Motor neuron (in vitro differentiated cells): ENCODE measurements around the gene ITPA. TPM values are rescaled to one million over a fixed set of nuclear protein-coding genes. Genes with fewer than 3 reads are reported as not detected.
A peak's percentile ranks its signal among the peaks of the same experiment; 100 is the strongest.

Source experiments
- ATAC-seq, 8 experiments: fragments of 200-7000 bp; cut with Tn5 transposase; replicated peaks in 6 of 8; 2 replicates each; pipeline ENCODE4 v1.8.0; 2021; ENCODE audit warnings: mild to moderate bottlenecking in 8 of 8, moderate library complexity in 8 of 8
- H3K27ac ChIP-seq, 2 donors: fragments of 250-450 bp; sonication (Bioruptor Pico); 2 replicates each; pipeline ENCODE4 v1.9.0; 2021; ENCODE audit warnings: antibody characterized with exemption in 2 of 2, mild to moderate bottlenecking in 2 of 2, moderate library complexity in 1 of 2
- H3K4me1 ChIP-seq, 2 donors: fragments of 250-450 bp; sonication (Bioruptor Pico); replicated peaks in 1 of 2; 2 replicates each; pipeline ENCODE4 v1.6.1; 2021; ENCODE audit warnings: antibody characterized with exemption in 2 of 2, mild to moderate bottlenecking in 2 of 2, moderate library complexity in 1 of 2
- H3K4me3 ChIP-seq, 5 donors: fragments of 250-450 bp; sonication (Bioruptor Pico); 2 replicates each; pipeline ENCODE4 v1.9.0; 2021; ENCODE audit warnings: antibody characterized with exemption in 5 of 5, mild to moderate bottlenecking in 5 of 5, moderate library complexity in 4 of 5
- WGBS, 10 experiments: fragments of 450-650 bp; shearing (Covaris generic); methylation state at CpG; one replicate each; pipeline ENCODE4 v1.0.0; 2022; 5-methylcytosine and 5-hydroxymethylcytosine counted together
- in situ Hi-C, 9 experiments: fragments of 400-800 bp; cut with MboI; loops; one replicate each; pipeline ENCODE4 v1.15.0; 2021; ENCODE audit warnings: low sequenced_read_pairs in 9 of 9, low pct_unique_long_range_greater_than_20kb in 2 of 9; ENCODE audit not compliant: unreplicated experiment in 9 of 9
- total RNA-seq, 8 experiments: library from RNA; unstranded; fragments of 300-600 nt; gene quantifications; 2 replicates each; pipeline versions ENCODE4 v1.2.3 to v1.2.4, GENCODE V29; 2022

ITPA gene
- total RNA-seq, 8 experiments from 2014 or later, result 27.7 to 84.2 (median 45.5) TPM

DNA sequence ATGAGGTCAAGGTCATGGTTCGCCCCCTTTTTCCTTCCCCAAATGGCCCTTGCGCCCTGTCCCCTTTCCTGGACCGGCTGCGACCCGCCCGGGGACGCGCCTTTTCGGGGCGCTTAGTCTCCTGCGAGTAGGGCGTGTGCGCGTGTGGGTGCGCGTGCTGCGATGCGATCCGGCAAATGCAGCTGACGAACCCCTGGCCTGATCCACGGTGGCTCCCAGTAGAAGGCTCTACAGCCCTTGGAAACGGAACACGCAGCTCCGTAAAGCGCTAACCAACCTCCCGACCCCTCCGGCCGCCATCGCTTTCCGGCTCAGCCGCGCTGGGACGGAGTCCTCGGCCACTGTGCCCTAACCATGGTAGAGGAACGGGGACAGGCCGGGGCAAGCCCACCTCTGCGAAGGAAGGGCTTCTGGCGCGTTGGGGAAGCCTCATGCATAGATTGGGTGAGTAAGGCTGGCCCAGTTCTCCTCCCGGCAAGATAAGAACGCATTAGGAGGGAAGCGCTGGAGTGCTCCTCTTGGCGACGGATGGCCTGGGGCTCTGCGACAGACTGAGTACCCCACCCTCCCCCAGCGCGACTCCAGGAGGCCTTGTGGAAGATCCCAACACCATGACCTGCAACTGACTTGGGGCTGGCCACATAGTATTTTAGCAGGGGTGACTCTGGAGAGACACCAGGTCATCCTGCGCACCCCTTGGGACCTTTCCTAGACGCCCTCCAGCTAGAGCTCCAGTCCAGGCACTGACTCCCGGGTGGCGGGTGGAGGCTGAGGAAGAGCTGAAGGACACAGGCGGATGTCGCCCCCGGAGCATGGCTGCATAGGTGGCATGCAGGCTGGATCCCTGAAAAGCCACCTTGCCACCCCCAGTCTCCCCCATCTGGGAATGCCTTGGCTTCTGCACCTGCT lies 30.8 kb downstream of the ITPA start:
- Histone ChIP-seq H3K4me1 (peaks cover 0 to 2% of the 10 kb centered on the region in 2 donors), H3K27ac (no peak overlapping the region), H3K4me3 (peak overlapping the region in 4 of 5 donors; percentile 41 to 48 (median 43))
- 0 to 13% (median 7%) methylated on average over 5 to 10 of the region's 54 CpGs; no CpG with 5 or more reads in 6 of the 10 experiments for WGBS, 10 experiments
- peak in 6 of 8 experiments; percentile 3 to 46 (median 17) for ATAC-seq
- in situ Hi-C loops, result no loop called here

DNA sequence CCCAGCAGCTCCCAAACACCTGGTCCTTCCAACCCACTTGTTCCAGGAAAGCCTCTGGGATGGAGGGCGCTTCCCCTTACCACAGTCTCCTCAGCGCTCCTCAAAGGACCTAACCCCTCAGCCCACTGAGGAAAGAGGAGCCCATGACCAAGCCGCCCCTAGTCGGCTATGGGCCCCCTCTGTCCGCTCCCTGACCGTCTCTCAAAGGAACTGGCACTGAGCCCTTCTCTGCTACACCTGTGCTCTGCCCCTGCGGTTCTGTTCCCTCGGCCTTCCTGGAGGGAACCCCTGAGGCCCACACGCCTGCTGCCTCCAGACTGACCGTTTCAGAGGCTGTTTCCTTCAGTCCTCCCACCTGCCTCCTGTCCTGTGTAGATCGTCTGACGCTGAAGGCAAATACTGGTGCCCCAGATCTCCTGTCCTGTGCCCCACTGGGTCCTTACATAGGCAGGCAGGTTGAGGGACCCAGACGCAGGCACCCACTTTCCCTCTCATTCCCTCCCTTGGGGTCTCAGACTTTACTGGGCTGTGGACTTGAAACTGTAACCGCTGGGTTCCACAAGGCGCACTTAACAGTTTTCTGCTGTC lies 31.6 kb downstream of the ITPA start:
- WGBS, 10 experiments, result 71 to 97% (median 80%) methylated on average over 2 to 5 of the region's 15 CpGs; no CpG with 5 or more reads in 3 of the 10 experiments
- H3K4me3 ChIP-seq, result no peak overlapping the region

DNA sequence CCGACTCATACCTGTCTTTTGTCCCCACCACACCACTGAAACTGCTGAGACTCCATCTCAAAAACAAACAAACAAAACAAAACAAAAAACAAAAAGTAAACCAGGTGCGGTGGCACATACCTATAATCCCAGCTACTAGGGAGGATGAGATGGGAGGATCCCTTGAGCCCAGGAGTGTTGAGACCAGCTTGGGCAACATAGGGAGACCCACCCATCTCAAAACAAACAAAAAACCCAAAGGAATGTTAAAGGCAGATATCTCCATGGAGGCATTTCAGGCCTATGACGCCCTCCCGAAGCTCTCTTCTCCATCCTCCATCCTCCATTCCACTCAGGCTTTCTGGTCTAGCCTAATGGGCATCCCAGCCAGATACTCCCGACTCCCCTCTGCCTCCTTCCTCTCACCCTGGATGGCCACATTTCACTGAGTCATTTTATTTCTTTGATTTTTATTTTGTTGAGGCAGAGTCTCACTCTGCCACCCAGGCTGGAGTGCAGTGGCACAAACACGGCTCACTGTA lies 32.9 kb downstream of the ITPA start:
- ATAC-seq, result no peak
- no peak overlapping the region for H3K27ac ChIP-seq
- H3K4me3 ChIP-seq, result no peak overlapping the region
- in situ Hi-C loops, result no loop called here
- 30 to 92% (median 63%) methylated on average over 2 to 6 of the region's 6 CpGs; no CpG with 5 or more reads in 1 of the 10 experiments for WGBS, 10 experiments
- H3K4me1 ChIP-seq, result peaks cover 0 to 2% of the 10 kb centered on the region in 2 donors

More for the DNA sequence above, 31.6 kb downstream of the ITPA start:
- in situ Hi-C loops, result no loop called here
- Histone ChIP-seq H3K4me1 (peaks cover 0 to 2% of the 10 kb centered on the region in 2 donors), H3K27ac (no peak overlapping the region)
- ATAC-seq, result no peak

DNA sequence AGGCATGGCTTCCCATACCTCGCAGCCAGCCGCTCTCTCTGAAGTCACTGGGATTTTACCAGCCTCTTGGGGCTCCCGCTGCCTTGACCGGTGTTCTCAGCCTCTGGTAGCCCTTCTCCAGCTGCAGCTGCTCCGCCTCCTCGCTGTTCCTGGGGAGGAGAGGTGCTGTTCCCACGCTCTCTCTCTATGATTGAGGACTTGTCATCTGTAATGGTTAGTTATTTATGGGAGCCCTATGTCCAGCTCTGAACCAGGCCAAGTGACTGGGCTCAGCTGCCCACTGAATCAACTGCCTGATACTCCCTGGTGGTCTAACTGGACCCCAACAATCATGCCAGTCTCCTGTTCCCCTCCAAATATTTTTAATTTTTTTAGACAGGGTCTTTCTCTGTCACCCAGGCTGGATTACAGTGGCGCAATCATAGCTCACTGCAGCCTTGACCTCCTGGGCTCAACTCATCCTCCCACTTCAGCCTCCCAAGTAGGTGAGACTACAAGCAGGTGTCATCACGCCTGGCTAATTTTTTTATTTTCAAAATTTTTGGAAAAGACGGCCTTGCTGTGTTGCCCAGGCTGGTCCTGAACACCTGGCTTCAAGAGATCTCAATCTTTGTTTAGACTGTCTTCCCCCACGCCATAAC lies 34.5 kb downstream of the ITPA start:
- no peak for ATAC-seq
- Histone ChIP-seq H3K27ac (no peak overlapping the region), H3K4me3 (no peak overlapping the region), H3K4me1 (peaks cover under 1 to 4% of the 10 kb centered on the region in 2 donors)
- in situ Hi-C loops, result no loop called here
- WGBS, 10 experiments, result 40 to 83% (median 63%) methylated on average over 1 to 10 of the region's 11 CpGs; no CpG with 5 or more reads in 2 of the 10 experiments

DNA sequence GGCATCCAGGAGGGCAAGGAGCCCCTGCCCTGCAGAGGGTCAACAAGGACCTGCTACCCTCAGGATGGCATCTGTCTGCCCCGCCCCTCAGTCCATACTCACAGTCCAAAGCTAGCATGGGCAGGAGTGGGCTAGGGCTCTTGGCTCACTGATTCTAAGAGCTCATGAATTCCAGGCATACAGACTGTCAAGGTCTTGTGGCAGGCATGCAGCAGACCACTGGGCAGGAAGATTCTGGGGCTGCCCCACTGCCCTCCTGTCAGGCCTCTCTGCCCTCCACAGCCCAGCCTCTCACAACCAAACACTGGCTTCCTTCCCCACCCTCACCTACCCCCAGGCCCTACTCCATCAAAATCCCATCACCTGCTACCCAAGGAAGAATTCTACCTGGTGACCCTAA lies 35.3 kb downstream of the ITPA start:
- in situ Hi-C loops, result no loop called here
- no peak for ATAC-seq
- no peak overlapping the region for H3K27ac ChIP-seq
- H3K4me3 ChIP-seq, result no peak overlapping the region
- H3K4me1 ChIP-seq, result peaks cover 4% of the 10 kb centered on the region in 2 donors
- WGBS, 10 experiments, result no CpG with 5 or more reads among the region's 1 CpG

DNA sequence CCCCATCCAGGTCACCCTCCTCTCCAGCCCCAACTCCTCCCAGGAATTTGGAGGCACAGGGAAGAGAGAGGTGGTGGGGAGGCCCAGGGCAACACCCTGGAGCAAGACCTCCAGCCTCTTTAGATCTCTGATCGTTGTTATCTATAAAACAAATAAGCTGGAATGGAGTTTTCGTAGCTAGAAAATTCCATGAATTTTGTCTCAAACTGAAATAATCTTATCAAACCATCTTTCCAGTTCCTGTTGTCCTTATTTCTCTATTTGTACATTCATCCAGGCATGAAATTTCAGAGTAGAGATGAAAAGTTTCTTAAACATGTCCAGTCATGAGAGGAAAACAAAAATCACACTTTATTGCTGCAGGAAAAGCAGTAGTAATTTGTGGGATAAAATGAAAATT lies 35.9 kb downstream of the ITPA start:
- 45 to 100% (median 75%) methylated on average over 1 to 2 of the region's 2 CpGs; no CpG with 5 or more reads in 2 of the 10 experiments for WGBS, 10 experiments
- H3K4me1 ChIP-seq, result peaks cover 4% of the 10 kb centered on the region in 2 donors
- no peak for ATAC-seq
- H3K27ac ChIP-seq, result no peak overlapping the region
- in situ Hi-C loops, result no loop called here
- no peak overlapping the region for H3K4me3 ChIP-seq

DNA sequence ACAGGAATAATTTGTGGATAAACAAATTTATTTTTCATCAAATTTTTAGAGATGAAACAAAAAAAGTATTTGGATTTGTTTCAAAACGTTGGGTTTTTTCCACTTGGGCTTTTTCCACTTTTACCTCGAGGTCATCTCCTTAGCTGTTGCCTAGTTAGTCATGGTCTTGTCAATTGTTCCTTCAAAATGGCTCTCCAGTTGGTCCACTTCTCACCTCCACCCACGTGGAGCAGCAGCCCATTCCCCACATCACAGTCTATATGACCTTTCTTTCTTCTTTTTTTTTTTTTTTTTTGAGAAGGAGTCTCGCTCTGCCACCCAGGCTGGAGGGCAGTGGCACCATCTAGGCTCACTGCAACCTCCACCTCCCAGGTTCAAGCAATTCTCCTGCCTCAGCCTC lies 36.4 kb downstream of the ITPA start:
- in situ Hi-C loops, result no loop called here
- Histone ChIP-seq H3K4me1 (peaks cover 4% of the 10 kb centered on the region in 2 donors), H3K4me3 (no peak overlapping the region), H3K27ac (no peak overlapping the region)
- ATAC-seq, result no peak
- 17 to 61% (median 43%) methylated on average over 1 to 3 of the region's 4 CpGs for WGBS, 10 experiments

DNA sequence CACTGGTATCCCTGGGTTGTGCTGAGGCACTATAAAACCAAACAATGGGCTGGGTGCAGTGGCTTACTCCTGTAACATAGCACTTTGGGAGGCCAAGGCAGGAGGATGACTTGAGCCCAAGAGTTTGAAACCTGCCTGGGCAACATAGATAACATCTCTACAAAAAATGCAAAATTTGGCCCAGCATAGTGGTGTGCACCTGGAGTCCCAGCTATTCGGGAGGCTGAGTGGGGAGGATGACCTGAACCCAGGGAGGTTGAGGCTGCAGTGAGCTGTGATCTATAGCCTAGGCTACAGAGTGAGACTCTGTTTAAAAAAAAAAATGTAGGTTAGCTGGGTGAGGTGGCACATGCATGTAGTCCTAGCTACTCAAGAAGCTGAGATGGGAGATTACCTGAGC lies 37.4 kb downstream of the ITPA start:
- 83 to 100% methylated on average over 1 of the region's 1 CpG; no CpG with 5 or more reads in 8 of the 10 experiments for WGBS, 10 experiments

DNA sequence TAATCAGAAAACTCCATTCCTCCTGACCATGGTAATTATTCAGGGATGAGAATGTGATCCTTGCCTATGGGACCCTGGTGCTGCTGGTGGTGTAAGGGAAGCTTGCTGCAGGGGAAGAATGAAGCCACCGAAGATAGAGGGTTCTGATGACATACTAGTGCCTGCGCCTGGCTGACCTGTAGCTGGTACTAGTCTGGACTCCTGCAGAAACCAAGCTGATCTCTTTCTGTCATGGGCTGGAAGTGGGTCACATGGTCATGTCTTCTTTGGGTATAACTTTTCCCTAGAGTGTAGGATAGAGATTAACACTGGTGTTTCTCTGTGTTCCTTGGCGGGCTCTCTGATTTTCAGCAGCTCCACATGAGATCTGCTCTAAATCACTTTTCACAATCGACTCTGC lies 38.3 kb downstream of the ITPA start:
- in situ Hi-C loops, result no loop called here

More for the DNA sequence above, 37.4 kb downstream of the ITPA start:
- no peak for ATAC-seq
- Histone ChIP-seq H3K27ac (no peak overlapping the region), H3K4me1 (peaks cover 4% of the 10 kb centered on the region in 2 donors), H3K4me3 (no peak overlapping the region)
- in situ Hi-C loops, result no loop called here

DNA sequence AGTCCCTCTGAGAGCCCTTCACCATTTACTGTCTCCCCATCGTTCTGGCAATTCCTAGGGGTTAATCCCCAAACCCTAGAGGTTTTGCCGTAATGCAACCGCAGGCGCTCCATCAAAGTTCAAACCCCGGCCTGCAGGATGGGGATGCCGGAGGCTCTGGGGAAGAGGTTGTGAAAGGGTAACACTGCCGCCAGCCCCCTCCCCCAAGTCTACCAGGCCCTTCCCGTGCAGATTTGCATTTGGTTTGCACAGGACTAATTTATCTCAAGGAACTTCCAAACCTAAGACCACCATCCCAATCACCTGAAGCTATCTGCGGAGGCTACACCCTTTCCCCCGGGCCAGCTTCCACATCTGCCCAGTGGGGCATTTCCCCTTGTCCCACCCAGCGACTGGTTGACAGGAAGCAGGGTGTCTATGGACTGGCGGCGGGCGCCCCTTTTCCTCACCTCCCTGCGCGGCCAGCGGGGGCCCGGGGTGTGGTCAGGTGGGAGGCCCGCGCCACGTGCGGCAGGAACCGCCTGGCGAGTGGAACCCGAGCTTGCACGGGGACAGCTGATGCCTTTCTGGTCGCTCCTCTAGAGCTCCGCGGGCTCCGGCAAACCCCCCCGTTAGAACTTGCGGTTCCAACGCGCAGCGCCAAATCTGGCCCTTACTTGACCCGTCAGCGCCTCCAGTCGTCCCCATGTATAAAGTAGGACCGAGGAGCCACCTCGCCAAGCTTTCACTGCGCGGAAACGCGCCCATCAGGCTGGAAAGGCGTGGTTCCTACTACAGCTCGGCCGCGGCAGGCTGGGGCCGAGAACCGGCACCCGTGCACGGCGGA lies 39.1 kb downstream of the ITPA start:
- peak; percentile 70 to 85 (median 75) for ATAC-seq
- WGBS, 10 experiments, result 0 to 62% (median 10%) methylated on average over 1 to 23 of the region's 53 CpGs; no CpG with 5 or more reads in 3 of the 10 experiments
- H3K27ac ChIP-seq, result no peak overlapping the region
- H3K4me1 ChIP-seq, result peaks cover 4% of the 10 kb centered on the region in 2 donors
- H3K4me3 ChIP-seq, result no peak overlapping the region
- in situ Hi-C loops, result no loop called here

More for the DNA sequence above, 38.3 kb downstream of the ITPA start:
- H3K4me1 ChIP-seq, result peaks cover 4% of the 10 kb centered on the region in 2 donors
- no peak overlapping the region for H3K27ac ChIP-seq
- no peak for ATAC-seq
- WGBS, 10 experiments, result 0 to 100% (median 40%) methylated on average over 1 to 2 of the region's 4 CpGs; no CpG with 5 or more reads in 3 of the 10 experiments
- H3K4me3 ChIP-seq, result no peak overlapping the region

DNA sequence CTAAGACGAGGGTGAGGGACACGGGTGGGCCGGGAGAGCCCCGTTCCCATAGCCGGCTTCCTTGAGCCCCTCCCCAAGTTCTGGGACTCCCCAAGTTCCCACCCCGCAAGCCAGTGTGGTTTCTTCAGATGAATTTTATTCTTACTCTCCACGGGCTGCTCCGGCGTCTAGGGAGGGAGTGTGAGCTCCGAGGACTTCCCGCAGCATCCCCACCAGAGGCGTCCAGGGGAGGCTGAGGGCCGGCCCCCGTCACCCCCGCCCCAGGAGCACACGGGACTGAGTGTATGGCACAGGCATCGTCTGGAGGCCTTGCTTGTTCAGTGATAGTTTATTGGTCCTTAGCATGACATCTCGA lies 39.7 kb downstream of the ITPA start:
- Histone ChIP-seq H3K4me3 (no peak overlapping the region), H3K27ac (no peak overlapping the region), H3K4me1 (peaks cover 4% of the 10 kb centered on the region in 2 donors)
- peak in 7 of 8 experiments; percentile 12 to 50 (median 34) for ATAC-seq
- WGBS, 10 experiments, result 0 to 100% (median 20%) methylated on average over 1 to 5 of the region's 18 CpGs; no CpG with 5 or more reads in 3 of the 10 experiments
- in situ Hi-C loops, result no loop called here

DNA sequence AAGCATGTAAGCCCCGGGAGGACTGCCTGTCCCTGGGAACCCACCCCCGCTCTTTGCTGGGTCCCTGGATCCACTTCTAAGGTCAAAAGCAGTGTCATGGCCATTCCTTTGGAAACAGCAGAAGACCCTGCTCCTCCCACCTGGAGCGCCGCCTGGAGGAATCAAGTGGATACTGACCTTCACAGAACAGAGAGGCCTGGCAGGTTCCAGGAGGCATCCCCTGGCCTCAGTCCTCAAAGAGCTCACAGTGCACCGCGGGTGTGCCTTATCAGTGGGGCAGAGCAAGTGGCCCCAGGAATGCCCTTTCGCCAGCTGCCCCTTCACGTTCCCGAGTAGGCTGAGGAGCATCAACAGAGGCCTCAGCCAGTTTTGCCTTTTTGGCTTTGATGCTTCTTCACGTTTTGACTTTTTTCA lies 40.8 kb downstream of the ITPA start:
- peaks cover 4% of the 10 kb centered on the region in 2 donors for H3K4me1 ChIP-seq
- peak in 2 of 8 experiments; percentile 26 to 30 for ATAC-seq
- H3K4me3 ChIP-seq, result no peak overlapping the region
- H3K27ac ChIP-seq, result no peak overlapping the region
- 21 to 100% (median 44%) methylated on average over 2 to 8 of the region's 10 CpGs; no CpG with 5 or more reads in 4 of the 10 experiments for WGBS, 10 experiments
- in situ Hi-C loops, result no loop called here
